ENCODE measurements around the gene L3HYPDH.

GRCh38 chr14:59490756-59491155 lies 6.5 kb upstream of the L3HYPDH start:
- no peak for TF ChIP-seq MLX (CRISPR knock-in tag; IDR thresholded peaks at IDR 0.05)
- no peak for TF ChIP-seq TCF12 (IDR thresholded peaks at IDR 0.05)
- no peak for TF ChIP-seq TCF12 (CRISPR knock-in tag; IDR thresholded peaks at IDR 0.05)
- TF ChIP-seq DMTF1 (CRISPR knock-in tag; IDR thresholded peaks at IDR 0.05), result no peak
